Measurements from ENCODE around the gene TMED4.

The TMED4 gene

GRCh38 chr7:44547536-44548231 lies 34.3 kb downstream of the TMED4 start:
- H3K27ac ChIP-seq = no peak overlapping the region
- no peak for DNase-seq (ENCODE audit: low read depth, low spot score)

DNA sequence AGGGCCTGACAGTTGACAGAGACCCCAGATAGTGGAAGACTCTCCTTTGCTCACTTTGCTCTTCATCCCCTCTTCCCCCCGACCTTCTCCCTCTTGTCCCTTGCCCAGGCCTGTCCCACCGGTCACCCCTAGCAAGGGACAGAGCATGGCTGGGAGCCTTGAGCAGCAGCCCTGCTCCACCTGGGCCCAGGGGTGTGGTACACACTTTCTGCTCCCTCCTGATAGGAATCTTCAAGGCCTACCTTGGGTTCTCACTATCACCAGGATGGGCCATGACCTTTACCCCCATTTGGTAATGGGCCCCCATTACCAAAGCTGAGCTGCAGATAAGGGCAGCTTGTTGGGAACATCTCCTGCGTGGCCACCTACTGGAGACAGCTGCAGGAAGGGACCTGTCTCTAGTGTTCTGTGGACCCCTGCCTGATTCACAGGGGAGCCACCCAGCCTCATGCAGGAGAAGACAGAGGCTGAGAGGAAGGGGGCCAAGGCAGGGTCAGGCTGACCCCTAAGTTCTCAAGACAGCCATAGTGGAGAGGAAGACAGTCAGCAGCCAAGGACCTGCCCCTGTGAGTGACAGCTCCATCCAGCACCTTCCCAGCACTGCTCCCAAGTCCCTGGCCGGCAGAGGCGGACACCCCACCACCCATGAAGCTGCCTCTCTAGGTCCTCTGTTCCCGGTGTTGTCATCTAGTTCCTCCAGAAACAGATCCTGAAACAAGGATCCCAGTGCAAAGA lies 40.0 kb downstream of the TMED4 start:
- no peak for DNase-seq (ENCODE audit: low read depth, low spot score)
- H3K27ac ChIP-seq = no peak overlapping the region

- no peak within 1 kb of the TSS for H3K27ac ChIP-seq
- no peak for DNase-seq (ENCODE audit: low read depth, low spot score)
Measured at GRCh38 chr7:44541028-44541869, 40.8 kb downstream of the TMED4 start, which contains the start of gene NPC1L1. Gene NPC1L1, minus strand, starts transcription at chr7:44541330. Its CDS starts 71 bp downstream, at chr7:44541259.

DNA sequence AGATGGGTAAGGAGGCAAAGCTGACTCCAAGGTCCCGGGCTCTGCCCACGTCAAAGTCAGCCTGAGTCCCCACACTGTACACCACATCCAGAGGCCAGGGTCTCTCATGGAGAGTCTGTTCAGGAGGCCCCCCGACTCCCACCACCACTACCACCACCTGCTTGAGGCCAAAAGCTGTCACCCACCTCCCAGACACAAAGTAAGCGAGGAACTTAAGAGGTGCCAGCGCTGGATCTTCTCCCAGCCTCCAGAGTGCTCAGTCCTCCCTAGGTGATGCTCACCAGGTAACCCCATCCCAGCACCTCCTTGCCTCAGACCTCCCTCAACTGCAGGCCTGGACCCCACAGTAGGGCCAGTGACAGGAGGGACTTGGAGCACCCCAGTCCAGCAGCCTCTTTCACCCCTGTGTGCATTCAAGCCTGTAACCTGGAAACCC lies 41.4 kb downstream of the TMED4 start:
- H3K27ac ChIP-seq = no peak overlapping the region
- DNase-seq (ENCODE audit: low read depth, low spot score) = no peak

DNA sequence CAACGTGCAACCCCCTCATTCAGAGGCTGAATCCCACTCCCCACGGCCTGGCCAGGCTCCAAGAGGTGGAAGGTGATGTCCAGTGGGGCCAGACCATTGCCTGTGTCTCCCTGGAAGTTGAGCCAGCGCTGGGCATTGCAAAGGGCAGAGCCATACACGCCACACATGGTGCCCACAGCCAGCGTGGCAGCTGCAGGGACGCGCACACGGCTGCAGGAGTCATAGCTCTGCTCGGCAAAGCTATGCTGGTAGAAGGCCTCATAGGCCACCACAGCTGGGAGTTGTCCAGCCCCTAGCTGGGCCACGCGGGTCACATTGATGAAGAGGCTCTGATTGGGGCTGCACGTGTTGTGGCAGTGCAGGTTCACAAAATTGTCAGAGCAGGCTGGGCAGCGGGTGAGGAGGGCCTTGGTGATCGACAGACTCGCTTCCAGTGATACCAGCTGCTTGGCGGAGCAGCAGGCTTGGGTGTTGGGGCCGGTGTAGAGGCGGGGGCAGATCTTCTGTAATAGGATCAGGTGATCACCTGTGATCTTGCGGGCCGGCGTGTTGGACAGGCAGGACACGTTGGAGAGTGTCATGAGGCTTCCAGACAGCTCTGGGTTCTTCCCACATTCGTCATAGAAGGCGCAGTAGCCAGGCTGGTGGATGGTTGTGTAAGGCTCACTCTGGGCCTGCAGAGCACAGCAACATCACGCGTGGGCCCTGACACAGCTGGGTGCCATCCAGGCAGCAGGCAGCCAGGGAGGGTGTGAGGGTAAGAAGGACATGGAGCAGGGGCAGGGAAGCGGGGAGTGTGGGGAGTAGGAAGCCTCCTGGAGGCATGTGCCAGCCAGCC lies 42.1 kb downstream of the TMED4 start:
- no peak overlapping the region for H3K27ac ChIP-seq
- DNase-seq (ENCODE audit: low read depth, low spot score) = no peak

DNA sequence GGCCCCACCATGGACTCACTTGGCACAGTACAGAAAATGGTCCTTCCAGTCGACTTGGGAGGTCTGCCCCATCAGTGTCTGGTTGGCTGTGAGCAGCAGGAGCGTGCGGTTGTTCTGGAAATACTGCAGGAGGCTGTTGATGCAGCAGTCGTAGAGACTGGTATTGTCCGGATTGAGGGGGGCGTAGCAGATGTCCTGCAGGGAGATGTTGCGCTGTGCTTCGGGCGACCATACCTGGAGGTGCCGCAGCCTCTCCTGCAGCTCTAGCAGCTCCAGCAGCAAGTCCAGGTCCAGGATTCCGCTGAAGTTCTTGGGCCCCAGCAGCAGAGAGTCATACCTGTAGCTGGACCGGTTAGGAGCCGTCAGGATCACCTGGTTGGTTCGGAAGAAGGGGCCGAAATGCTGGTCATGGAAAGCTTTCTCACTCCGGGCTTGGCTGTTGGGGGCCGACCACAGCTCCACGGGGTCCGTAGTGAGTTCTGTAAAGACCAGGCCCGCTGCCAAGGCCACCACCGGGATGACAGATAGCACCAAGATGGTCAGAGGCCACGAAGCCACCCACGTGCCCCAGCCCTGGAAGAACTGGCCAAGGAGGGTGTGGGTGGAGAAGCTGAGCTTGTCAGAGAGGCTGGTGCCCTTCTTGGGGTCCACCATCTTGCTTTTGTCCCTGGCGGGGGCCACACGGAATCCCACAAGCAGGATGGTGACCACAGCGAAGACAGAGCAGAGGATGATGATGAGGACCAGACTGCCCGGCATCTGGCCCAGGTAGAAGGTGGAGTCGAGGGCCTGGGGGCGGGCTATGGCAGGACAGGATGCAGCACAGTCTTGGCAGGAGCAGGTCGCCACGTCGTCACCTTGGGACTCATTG lies 43.0 kb downstream of the TMED4 start:
- DNase-seq (ENCODE audit: low read depth, low spot score) = no peak
- no peak overlapping the region for H3K27ac ChIP-seq

DNA sequence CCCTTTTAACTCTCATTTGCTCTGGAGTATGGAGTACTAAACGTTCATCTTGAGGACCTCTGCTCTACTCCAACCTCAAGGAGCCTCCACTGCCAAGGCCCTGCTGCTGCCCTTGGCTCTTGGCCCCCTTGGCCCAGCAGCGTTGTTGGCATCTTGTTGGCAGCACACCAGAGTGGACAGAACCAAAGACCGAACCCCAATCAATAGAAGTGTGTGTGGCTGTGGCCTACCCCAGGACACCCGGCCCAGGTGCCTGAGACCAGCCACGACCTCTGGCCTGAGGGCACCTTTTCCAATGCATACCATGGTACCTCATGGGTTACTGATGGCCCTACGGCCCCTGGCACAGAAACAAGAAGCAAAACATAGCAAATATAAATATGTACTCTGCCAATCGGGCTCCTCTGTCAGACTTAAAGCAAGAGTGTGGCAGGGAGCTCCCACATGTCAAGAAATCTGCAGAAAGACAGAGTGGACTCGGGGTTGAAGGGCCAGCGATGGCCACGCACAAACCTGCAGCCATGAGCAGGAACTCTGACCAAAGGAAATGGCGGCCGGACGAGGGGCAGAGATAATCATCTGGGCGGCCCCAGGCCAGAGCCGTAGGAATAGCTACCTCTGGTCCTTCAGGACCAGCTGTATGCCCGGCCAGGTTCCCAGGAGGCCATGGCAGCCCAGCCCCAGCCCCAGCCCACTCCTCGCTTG lies 43.8 kb downstream of the TMED4 start:
- no peak overlapping the region for H3K27ac ChIP-seq
- no peak for DNase-seq (ENCODE audit: low read depth, low spot score)

- no peak overlapping the region for H3K27ac ChIP-seq
- no peak for DNase-seq (ENCODE audit: low read depth, low spot score)
Measured at GRCh38 chr7:44537442-44537841, 44.6 kb downstream of the TMED4 start.

DNA sequence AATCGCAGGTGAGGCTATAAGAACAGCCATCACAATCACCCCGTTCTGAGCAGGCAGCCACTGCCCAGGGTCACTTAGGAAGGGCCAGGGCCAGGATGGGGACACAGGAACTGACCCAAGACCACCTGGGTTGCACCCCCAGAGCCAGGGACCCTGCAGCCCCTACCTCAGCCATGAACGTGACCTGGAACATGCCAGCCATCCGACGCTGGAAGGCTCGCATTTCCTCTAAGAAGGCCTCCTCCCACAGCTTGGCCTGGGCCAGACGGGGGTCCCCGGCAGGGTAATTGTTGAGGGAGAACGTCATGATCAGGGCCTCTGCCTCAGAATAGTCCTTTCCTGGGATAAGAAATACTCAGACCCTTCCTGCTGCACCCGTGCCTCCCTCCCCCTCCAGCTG lies 45.9 kb downstream of the TMED4 start:
- no peak overlapping the region for H3K27ac ChIP-seq
- DNase-seq (ENCODE audit: low read depth, low spot score) = no peak

- no peak overlapping the region for H3K27ac ChIP-seq
Measured at GRCh38 chr7:44535348-44536064, 46.5 kb downstream of the TMED4 start.

GRCh38 chr7:44534501-44534900 lies 47.5 kb downstream of the TMED4 start:
- H3K27ac ChIP-seq = no peak overlapping the region
- no peak for DNase-seq (ENCODE audit: low read depth, low spot score)

More at GRCh38 chr7:44535348-44536064, 46.5 kb downstream of the TMED4 start:
- DNase-seq (ENCODE audit: low read depth, low spot score) = no peak

DNA sequence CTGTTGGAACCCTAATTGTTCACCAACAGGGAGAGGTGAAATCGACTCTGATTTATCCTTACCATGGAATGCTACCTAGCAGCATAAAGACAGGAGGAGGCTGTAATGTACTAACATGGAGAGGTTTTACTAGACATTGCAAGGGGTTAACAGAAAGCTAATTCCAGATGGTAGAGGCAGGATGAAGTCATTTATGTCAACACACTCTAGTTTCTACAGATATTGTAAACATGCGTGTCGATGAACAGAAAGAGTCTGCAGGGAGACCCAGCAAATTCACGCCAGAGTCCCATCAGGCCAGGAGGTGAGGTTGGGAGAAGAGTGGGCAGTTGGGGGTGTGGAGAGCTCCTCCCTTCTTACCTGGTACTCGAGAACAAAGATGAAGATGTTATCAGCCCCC lies 47.9 kb downstream of the TMED4 start:
- DNase-seq (ENCODE audit: low read depth, low spot score) = no peak
- H3K27ac ChIP-seq = no peak overlapping the region

DNA sequence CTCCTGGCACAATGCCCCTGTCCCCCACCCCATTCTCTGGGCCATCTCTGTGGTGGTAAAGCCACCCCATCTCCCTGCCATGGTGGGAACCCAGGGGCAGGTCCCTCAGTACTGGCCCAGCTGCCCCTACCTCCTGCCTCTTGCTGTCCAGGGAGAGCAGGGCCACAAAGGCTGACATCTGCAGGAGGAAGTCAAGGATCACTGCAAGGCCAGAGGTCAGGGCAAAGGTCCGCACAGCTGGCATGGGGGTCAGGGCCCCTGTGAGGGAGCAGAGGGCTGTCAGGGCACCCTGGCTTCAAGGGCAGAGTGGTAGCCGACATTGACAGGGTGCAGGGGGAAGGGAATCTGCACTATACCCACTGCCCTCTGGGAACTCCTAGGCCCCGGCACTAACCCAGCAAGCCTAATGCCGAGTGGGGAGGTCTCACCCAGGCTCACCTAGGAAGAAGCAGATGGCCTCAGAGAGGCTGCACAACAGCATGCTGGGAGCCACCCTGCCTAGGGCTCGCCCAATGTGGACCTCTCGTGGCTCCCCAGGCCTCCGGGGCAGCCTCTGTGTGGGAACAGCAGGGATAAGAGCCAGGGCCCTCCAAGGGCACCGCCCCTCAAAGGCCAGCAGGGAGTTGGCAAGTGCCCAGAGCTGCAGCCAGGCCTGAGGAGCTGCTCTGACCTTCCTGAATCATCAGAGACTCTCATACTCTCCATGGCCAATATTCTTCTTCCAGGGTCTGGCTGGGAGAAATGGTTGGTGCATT lies 48.6 kb downstream of the TMED4 start:
- H3K27ac ChIP-seq = no peak overlapping the region
- no peak for DNase-seq (ENCODE audit: low read depth, low spot score)

GRCh38 chr7:44531421-44532380 lies 50.3 kb downstream of the TMED4 start:
- H3K27ac ChIP-seq = no peak overlapping the region
- no peak for DNase-seq (ENCODE audit: low read depth, low spot score)

DNA sequence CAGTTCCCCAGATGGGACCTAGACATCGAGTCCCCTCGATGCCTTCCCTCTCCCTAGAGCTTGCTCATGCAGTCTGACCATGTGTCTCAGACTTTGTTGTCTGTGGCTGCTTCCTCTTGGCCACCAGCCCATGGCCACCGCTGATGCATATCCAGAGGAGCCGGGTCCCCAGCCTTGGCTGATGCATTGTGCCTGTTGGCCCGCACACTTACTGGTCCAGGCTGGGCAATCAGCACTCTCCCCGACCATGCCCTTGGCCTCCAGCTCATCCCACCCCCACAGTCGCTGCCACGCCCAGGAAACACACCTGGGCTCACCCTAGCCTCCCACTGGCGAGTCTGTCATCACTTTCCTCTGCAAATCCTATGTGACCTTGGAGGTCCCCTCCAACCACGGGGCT lies 51.0 kb downstream of the TMED4 start:
- H3K27ac ChIP-seq = no peak overlapping the region

More for the DNA sequence above, 51.0 kb downstream of the TMED4 start:
- no peak for DNase-seq (ENCODE audit: low read depth, low spot score)

All from epithelial cell of prostate (primary cell).